K562 (cell line): ENCODE data around the gene FUCA1. TPM values are rescaled to one million over a fixed set of nuclear protein-coding genes. Genes with fewer than 3 reads are reported as not detected.
A peak's percentile ranks its signal among the peaks of the same experiment; 100 is the strongest.

ENCODE experiments used
- ARHGAP35 ChIP-seq: fragments of 450-650 bp; IDR thresholded peaks from 2 replicates; pipeline ENCODE4 v1.6.1; 2018; ENCODE audit not compliant: partially characterized antibody
- BCL6 ChIP-seq: fragments of 250-450 bp; sonication (Bioruptor Pico); IDR thresholded peaks from 2 replicates; pipeline ENCODE4 v1.4.0; 2020
- CC2D1A ChIP-seq: fragments of 450-650 bp; IDR thresholded peaks from 2 replicates; pipeline ENCODE4 v1.6.1; 2017; ENCODE audit warnings: mild to moderate bottlenecking
- CCNT2 ChIP-seq: IDR thresholded peaks from 2 replicates; pipeline ENCODE4 v1.6.1; 2011; ENCODE audit warnings: borderline replicate concordance, low read depth, mild to moderate bottlenecking, moderate library complexity, mixed read lengths, low read length; ENCODE audit not compliant: insufficient read length; ENCODE audit errors: extremely low read depth
- EP400 ChIP-seq: fragments of 450-650 bp; IDR thresholded peaks from 2 replicates; pipeline ENCODE4 v1.6.1; 2017; ENCODE audit warnings: antibody characterized with exemption, mild to moderate bottlenecking, moderate library complexity
- MTA3 ChIP-seq: fragments of 450-650 bp; formaldehyde crosslinking; IDR thresholded peaks from 2 replicates; pipeline ENCODE4 v1.6.1; 2017; ENCODE audit warnings: mild to moderate bottlenecking, borderline replicate concordance
- POLR2AphosphoS2 ChIP-seq: IDR thresholded peaks from 2 replicates; pipeline ENCODE4 v1.6.1; 2012; ENCODE audit warnings: low read length, improper control_type of control experiment
- RAD21 ChIP-seq, 2 experiments: fragments of 250-450 bp in 1 of 2; fragments of 450-650 bp in 1 of 2; sonication (Bioruptor Pico) in 1 of 2; formaldehyde crosslinking in 1 of 2; IDR thresholded peaks in 1 of 2; conservative IDR thresholded peaks in 1 of 2; 2 replicates each; pipeline versions ENCODE4 v1.4.0 to v1.8.0; 2020 to 2022; ENCODE audit warnings: mild to moderate bottlenecking in 2 of 2, moderate library complexity in 1 of 2
- RBM34 ChIP-seq: fragments of 200-400 bp; formaldehyde crosslinking; IDR thresholded peaks from 2 replicates; pipeline ENCODE4 v1.6.1; 2018; ENCODE audit warnings: low read length, borderline replicate concordance; ENCODE audit not compliant: insufficient read depth
- SMARCC2 ChIP-seq: fragments of 450-650 bp; IDR thresholded peaks from 2 replicates; pipeline ENCODE4 v1.6.1; 2017; ENCODE audit warnings: antibody characterized with exemption, moderate library complexity, mild to moderate bottlenecking, low read depth
- TAL1 ChIP-seq: fragments of 450-650 bp; IDR thresholded peaks from 2 replicates; pipeline ENCODE4 v1.6.1; 2016; ENCODE audit warnings: mild to moderate bottlenecking
- ZNF717 ChIP-seq: fragments of 250-450 bp; sonication (Bioruptor Pico); IDR thresholded peaks from 2 replicates; pipeline ENCODE4 v1.5.0; 2021
- polyA plus RNA-seq, 8 experiments: library from polyadenylated mRNA; depleted of rRNA in 4 of 8; stranded (reverse) in 5 of 8; unstranded in 3 of 8; fragments of >200 nt; fragmentation: Nextera tagmentation in 2 of 8; fragmentation: Illumina TruSeq in 1 of 8; extraction: Ambion mirVana in 2 of 8; extraction: Trizol in 1 of 8; gene quantifications; 2 replicates each; pipeline versions ENCODE4 v1.2.1 to v1.2.3, GENCODE V29; 2011 to 2014; ENCODE audit warnings: inconsistent platforms in 1 of 8, missing spikeins in 1 of 8
- total RNA-seq, 7 experiments: library from RNA; depleted of rRNA in 6 of 7; stranded (reverse); fragments of >200 nt in 6 of 7; fragmentation: Illumina TruSeq in 2 of 7; extraction: Trizol in 2 of 7; gene quantifications; 2 replicates each; pipeline versions ENCODE4 v1.2.1 to v1.2.3, GENCODE V29; 2011 to 2021; ENCODE audit warnings: low replicate concordance in 1 of 7
- TF ChIP-seq, protein P1 (sequence below): fragments of 250-450 bp; sonication (Bioruptor Pico); IDR thresholded peaks from 2 replicates; pipeline ENCODE4 v1.8.0; 2021; ENCODE audit warnings: mild to moderate bottlenecking, moderate library complexity
- TF ChIP-seq, protein P2 (sequence below), 2 experiments: IDR thresholded peaks in 1 of 2; conservative IDR thresholded peaks in 1 of 2; 2 replicates each; pipeline ENCODE4 v1.6.1; 2016; ENCODE audit warnings: low read depth in 2 of 2, mild to moderate bottlenecking in 1 of 2, missing compliant biosample characterization in 1 of 2, missing genetic modification characterization in 1 of 2, moderate library complexity in 1 of 2
- TF ChIP-seq, protein P3 (sequence below): fragments of 150-350 bp; IDR thresholded peaks from 2 replicates; pipeline ENCODE4 v1.6.1; 2014; ENCODE audit warnings: low read depth, mild to moderate bottlenecking, low read length, borderline replicate concordance
- TF ChIP-seq, protein P4 (sequence below): sonication (generic); formaldehyde crosslinking; IDR thresholded peaks from 2 replicates; pipeline ENCODE4 v1.8.1; 2022; ENCODE audit warnings: missing genetic modification reagents
- TF ChIP-seq, protein P5 (sequence below): sonication (generic); formaldehyde crosslinking; IDR thresholded peaks from 2 replicates; pipeline ENCODE4 v1.8.1; 2023; ENCODE audit warnings: mild to moderate bottlenecking, missing genetic modification reagents, moderate library complexity

Gene FUCA1
- total and polyA plus RNA-seq, 9 of the 15 experiments (the other 6 are each of a cell fraction or from before 2014, with no cell fraction given): 7.0 to 20.5 (median 13.5) TPM

DNA sequence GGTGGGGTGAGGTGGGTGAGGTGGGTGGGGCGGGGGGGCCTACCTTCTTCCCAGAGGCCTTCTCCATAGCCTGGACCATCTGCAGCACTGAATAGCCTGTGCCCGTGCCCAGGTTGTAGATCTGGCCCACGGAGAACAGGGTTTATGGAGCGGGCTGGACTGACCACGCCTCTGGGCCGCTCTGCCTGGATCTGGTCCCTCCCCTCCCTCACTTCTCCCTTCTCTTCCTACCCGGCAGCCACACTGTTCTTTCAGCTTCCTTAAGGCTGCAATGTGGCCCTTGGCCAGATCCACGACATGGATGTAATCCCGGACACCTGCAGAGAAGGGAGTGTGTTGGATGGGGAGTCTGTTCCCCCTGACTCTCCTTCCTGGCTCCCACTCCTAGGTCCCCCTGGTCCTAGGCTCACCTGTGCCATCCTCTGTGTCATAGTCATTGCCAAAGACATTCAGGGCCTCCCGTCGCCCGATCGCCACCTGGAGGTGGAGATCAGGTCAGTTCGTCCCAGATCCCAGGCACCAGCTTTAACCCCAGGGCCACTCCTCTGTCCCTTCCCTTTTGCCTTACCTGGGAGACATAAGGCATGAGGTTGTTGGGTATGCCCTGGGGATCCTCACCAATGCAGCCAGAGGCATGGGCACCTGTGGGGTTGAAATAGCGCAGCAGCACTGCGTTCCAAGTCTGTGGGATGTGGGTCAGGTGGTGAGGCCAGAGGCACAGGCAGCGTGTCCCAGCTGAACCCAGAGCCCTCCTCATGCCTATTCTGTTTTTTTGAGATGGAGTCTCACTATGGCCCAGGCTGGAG, 71.4 kb downstream of the FUCA1 start (continued):
- TF ChIP-seq, protein P1, sequence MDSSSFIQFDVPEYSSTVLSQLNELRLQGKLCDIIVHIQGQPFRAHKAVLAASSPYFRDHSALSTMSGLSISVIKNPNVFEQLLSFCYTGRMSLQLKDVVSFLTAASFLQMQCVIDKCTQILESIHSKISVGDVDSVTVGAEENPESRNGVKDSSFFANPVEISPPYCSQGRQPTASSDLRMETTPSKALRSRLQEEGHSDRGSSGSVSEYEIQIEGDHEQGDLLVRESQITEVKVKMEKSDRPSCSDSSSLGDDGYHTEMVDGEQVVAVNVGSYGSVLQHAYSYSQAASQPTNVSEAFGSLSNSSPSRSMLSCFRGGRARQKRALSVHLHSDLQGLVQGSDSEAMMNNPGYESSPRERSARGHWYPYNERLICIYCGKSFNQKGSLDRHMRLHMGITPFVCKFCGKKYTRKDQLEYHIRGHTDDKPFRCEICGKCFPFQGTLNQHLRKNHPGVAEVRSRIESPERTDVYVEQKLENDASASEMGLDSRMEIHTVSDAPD: no peak
- TF ChIP-seq SMARCC2 (no peak), EP400 (no peak), MTA3 (no peak), RBM34 (no peak), BCL6 (CRISPR knock-in tag) (no peak), RAD21 (CRISPR knock-in tag; conservative IDR thresholded peaks at IDR 0.05 in 1 of 2, IDR thresholded peaks at IDR 0.05 in 1 of 2) (peak in 1 of 2 experiments; percentile 18; a peak in 1 of 4 replicates), ARHGAP35 (no peak), POLR2AphosphoS2 (peak; percentile 22; the same call in 1 of the 2 replicates), ZNF717 (no peak), CCNT2 (no peak), CC2D1A (no peak), TAL1 (no peak)
- TF ChIP-seq, protein P2, sequence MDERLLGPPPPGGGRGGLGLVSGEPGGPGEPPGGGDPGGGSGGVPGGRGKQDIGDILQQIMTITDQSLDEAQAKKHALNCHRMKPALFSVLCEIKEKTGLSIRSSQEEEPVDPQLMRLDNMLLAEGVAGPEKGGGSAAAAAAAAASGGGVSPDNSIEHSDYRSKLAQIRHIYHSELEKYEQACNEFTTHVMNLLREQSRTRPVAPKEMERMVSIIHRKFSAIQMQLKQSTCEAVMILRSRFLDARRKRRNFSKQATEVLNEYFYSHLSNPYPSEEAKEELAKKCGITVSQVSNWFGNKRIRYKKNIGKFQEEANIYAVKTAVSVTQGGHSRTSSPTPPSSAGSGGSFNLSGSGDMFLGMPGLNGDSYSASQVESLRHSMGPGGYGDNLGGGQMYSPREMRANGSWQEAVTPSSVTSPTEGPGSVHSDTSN (CRISPR knock-in tag; IDR thresholded peaks at IDR 0.05; ENCODE audit: low read depth): no peak
- TF ChIP-seq, protein P2 (tag; conservative IDR thresholded peaks at IDR 0.05; ENCODE audit: low read depth): no peak
- TF ChIP-seq, protein P3, sequence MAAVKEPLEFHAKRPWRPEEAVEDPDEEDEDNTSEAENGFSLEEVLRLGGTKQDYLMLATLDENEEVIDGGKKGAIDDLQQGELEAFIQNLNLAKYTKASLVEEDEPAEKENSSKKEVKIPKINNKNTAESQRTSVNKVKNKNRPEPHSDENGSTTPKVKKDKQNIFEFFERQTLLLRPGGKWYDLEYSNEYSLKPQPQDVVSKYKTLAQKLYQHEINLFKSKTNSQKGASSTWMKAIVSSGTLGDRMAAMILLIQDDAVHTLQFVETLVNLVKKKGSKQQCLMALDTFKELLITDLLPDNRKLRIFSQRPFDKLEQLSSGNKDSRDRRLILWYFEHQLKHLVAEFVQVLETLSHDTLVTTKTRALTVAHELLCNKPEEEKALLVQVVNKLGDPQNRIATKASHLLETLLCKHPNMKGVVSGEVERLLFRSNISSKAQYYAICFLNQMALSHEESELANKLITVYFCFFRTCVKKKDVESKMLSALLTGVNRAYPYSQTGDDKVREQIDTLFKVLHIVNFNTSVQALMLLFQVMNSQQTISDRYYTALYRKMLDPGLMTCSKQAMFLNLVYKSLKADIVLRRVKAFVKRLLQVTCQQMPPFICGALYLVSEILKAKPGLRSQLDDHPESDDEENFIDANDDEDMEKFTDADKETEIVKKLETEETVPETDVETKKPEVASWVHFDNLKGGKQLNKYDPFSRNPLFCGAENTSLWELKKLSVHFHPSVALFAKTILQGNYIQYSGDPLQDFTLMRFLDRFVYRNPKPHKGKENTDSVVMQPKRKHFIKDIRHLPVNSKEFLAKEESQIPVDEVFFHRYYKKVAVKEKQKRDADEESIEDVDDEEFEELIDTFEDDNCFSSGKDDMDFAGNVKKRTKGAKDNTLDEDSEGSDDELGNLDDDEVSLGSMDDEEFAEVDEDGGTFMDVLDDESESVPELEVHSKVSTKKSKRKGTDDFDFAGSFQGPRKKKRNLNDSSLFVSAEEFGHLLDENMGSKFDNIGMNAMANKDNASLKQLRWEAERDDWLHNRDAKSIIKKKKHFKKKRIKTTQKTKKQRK: no peak
- TF ChIP-seq, protein P4, sequence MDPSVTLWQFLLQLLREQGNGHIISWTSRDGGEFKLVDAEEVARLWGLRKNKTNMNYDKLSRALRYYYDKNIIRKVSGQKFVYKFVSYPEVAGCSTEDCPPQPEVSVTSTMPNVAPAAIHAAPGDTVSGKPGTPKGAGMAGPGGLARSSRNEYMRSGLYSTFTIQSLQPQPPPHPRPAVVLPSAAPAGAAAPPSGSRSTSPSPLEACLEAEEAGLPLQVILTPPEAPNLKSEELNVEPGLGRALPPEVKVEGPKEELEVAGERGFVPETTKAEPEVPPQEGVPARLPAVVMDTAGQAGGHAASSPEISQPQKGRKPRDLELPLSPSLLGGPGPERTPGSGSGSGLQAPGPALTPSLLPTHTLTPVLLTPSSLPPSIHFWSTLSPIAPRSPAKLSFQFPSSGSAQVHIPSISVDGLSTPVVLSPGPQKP (CRISPR knock-in tag): no peak
- TF ChIP-seq, protein P5, sequence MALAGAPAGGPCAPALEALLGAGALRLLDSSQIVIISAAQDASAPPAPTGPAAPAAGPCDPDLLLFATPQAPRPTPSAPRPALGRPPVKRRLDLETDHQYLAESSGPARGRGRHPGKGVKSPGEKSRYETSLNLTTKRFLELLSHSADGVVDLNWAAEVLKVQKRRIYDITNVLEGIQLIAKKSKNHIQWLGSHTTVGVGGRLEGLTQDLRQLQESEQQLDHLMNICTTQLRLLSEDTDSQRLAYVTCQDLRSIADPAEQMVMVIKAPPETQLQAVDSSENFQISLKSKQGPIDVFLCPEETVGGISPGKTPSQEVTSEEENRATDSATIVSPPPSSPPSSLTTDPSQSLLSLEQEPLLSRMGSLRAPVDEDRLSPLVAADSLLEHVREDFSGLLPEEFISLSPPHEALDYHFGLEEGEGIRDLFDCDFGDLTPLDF (CRISPR knock-in tag): no peak
